Esophagus squamous epithelium (tissue), 4 donors: ENCODE results near the gene SCT.

ENCODE experiments used
- CTCF ChIP-seq, 6 experiments: fragments of 450-650 bp in 4 of 6; fragments of 200-600 bp in 2 of 6; sonication (generic) in 2 of 6; IDR thresholded peaks; one replicate each; pipeline ENCODE4 v1.5.1; 2016 to 2019; ENCODE audit warnings: antibody characterized with exemption in 6 of 6, mild to moderate bottlenecking in 4 of 6, moderate library complexity in 4 of 6
- POLR2A ChIP-seq, 4 donors: fragments of 450-650 bp; IDR thresholded peaks; one replicate each; pipeline ENCODE4 v1.6.1; 2017; ENCODE audit warnings: antibody characterized with exemption in 4 of 4, mild to moderate bottlenecking in 4 of 4, moderate library complexity in 3 of 4

DNA sequence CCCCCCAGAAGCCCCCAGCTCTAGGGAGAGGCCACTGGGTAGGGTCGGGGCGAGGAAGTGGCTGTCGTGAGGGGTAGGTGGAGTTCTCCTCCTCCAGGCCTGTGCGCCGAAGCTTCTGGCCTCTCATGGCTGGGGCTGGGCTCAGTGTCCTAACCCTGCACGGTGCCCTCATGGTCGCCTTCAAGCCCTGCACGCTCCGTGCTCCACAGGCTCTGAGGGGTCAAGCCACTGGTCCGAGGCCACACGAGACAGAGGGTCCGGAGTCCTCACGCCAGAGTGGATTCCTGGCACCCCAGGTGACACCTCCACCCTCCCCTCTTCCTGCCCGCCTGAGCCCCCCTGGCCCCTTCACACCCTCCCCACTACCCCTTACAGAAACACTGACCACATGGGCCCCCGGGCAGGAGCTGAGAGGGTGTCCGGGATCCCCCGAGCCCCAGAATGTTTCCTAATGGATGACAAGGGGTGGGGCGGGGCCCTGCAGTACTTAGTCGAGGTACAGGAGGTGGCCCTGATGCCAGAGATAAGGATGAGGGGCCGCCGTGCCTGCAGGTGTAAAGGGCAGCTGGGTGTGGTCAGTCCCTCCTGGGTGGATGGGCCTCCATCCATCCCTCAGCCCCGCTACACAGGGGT, 1.2 kb downstream of the SCT start:
- TF ChIP-seq POLR2A (IDR thresholded peaks at IDR 0.05): no peak
- TF ChIP-seq CTCF (IDR thresholded peaks at IDR 0.05): no peak
